Measurements from ENCODE around the gene CNGB1. TPM values are rescaled to one million over a fixed set of nuclear protein-coding genes. Genes with fewer than 3 reads are reported as not detected.
A peak's percentile ranks its signal among the peaks of the same experiment; 100 is the strongest.

The CNGB1 gene
- total RNA-seq = not detected
- polyA plus RNA-seq = under 1 TPM in 2 of 3 donors, not detected in 1; 0.02 to 0.12 TPM
- long read RNA-seq, donor 1 = 0 reads
- long read RNA-seq, donor 2 = 0 reads

- Histone ChIP-seq H3K4me3 (no peak within 1 kb of the TSS), H3K27me3 (replicated peaks in 1 of 7) (no peaks in the 10 kb centered on the region), H3K27ac (no peak within 1 kb of the TSS), H3K4me1 (no peaks in the 10 kb centered on the region), H3K36me3 (no peaks in the 10 kb centered on the region), H3K9me3 (no peaks in the 10 kb centered on the region)
- 59 to 85% (median 76%) methylated on average over 5 to 6 of the region's 6 CpGs for WGBS, 5 donors
- intact Hi-C loops (cut with DNase I; ENCODE audit: low total_unique reads) = no loop called here
- TF ChIP-seq POLR2AphosphoS5 (IDR thresholded peaks at IDR 0.05) (no peak), CTCF (IDR thresholded peaks at IDR 0.05 in 8 of 11, conservative IDR thresholded peaks at IDR 0.05 in 3 of 11) (no peak), POLR2A (IDR thresholded peaks at IDR 0.05) (no peak)
- DNase-seq = no peak
Observed at GRCh38 chr16:57970970-57971369, at the start of gene CNGB1. TSS of gene CNGB1 (minus strand) at chr16:57971128. CDS start at chr16:57967286, 3,842 bp downstream.

- no peak overlapping the region for H3K4me3 ChIP-seq
- peaks cover 0 to 70% (median 23%) of the 10 kb centered on the region in 6 donors for H3K36me3 ChIP-seq
- H3K9me3 ChIP-seq = no peaks in the 10 kb centered on the region
- no peak for TF ChIP-seq POLR2A (IDR thresholded peaks at IDR 0.05)
- TF ChIP-seq POLR2AphosphoS5 (IDR thresholded peaks at IDR 0.05) = no peak
- no peak for TF ChIP-seq CTCF (IDR thresholded peaks at IDR 0.05 in 8 of 11, conservative IDR thresholded peaks at IDR 0.05 in 3 of 11)
- peaks cover 0 to 12% (median 5%) of the 10 kb centered on the region in 7 donors for H3K27me3 ChIP-seq (replicated peaks in 1 of 7)
- intact Hi-C loops (cut with DNase I; ENCODE audit: low total_unique reads) = loop anchor here (5.0 kb wide), 1 partner anchor 102 kb away; no protein-coding TSS in a partner anchor
- peak overlapping the region in 3 of 8 donors; percentile 5 to 22 (median 6) for H3K27ac ChIP-seq
- 75 to 86% (median 84%) methylated on average over 7 to 8 of the region's 8 CpGs for WGBS, 5 donors
- DNase-seq = peak; percentile 68
- peaks cover 6 to 46% (median 28%) of the 10 kb centered on the region in 6 donors for H3K4me1 ChIP-seq
Observed at GRCh38 chr16:58019866-58020538, 49.1 kb upstream of the CNGB1 start.

DNA sequence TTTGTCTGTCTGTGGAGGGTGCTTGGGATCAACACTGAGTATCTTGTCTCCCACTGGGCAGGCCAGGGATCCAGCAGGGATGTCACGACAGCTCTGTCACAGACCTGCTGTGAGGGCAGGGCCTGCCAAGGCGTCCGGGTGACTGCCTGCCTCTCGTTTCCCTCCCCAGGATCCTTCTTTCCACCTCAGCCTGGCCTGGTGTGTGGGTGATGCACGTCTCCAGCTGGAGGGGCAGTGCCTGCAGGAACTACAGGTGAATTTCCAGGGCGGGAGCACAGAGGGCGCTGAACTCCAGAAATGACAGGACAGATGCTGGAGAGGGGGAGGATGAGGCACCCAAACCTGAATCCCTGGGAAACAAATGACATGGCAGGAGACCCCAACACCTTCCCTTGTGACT is 47.9 kb upstream of the CNGB1 start:
- DNase-seq = peak; percentile 54
- WGBS, 5 donors = 87 to 97% (median 94%) methylated on average over 3 to 7 of the region's 7 CpGs
- H3K9me3 ChIP-seq = no peaks in the 10 kb centered on the region
- peaks cover 0 to 82% (median 27%) of the 10 kb centered on the region in 6 donors for H3K36me3 ChIP-seq
- no peak for TF ChIP-seq POLR2A (IDR thresholded peaks at IDR 0.05)
- no peak for TF ChIP-seq POLR2AphosphoS5 (IDR thresholded peaks at IDR 0.05)
- TF ChIP-seq CTCF (IDR thresholded peaks at IDR 0.05 in 8 of 11, conservative IDR thresholded peaks at IDR 0.05 in 3 of 11) = no peak
- H3K27ac ChIP-seq = no peak overlapping the region
- H3K27me3 ChIP-seq (replicated peaks in 1 of 7) = peaks cover 0 to under 1% (median 0%) of the 10 kb centered on the region in 7 donors
- intact Hi-C loops (cut with DNase I; ENCODE audit: low total_unique reads) = no loop called here
- no peak overlapping the region for H3K4me3 ChIP-seq
- peaks cover 0 to 34% (median 18%) of the 10 kb centered on the region in 6 donors for H3K4me1 ChIP-seq

GRCh38 chr16:58016840-58017446 is 46.0 kb upstream of the CNGB1 start:
- no peaks in the 10 kb centered on the region for H3K27me3 ChIP-seq (replicated peaks in 1 of 7)
- peak; percentile 45 for DNase-seq
- no peak for TF ChIP-seq POLR2A (IDR thresholded peaks at IDR 0.05)
- no peak for TF ChIP-seq POLR2AphosphoS5 (IDR thresholded peaks at IDR 0.05)
- no peak for TF ChIP-seq CTCF (IDR thresholded peaks at IDR 0.05 in 8 of 11, conservative IDR thresholded peaks at IDR 0.05 in 3 of 11)
- H3K4me3 ChIP-seq = no peak overlapping the region
- H3K9me3 ChIP-seq = no peaks in the 10 kb centered on the region
- H3K36me3 ChIP-seq = peaks cover 2 to 99% (median 35%) of the 10 kb centered on the region in 6 donors
- 74 to 84% (median 80%) methylated on average over 12 of the region's 12 CpGs for WGBS, 5 donors
- intact Hi-C loops (cut with DNase I; ENCODE audit: low total_unique reads) = no loop called here
- no peak overlapping the region for H3K27ac ChIP-seq
- H3K4me1 ChIP-seq = peaks cover 0 to 20% (median 8%) of the 10 kb centered on the region in 6 donors
